Astrocyte (in vitro differentiated cells and primary cell): ENCODE data around the gene TUBB4B. TPM values are rescaled to one million over a fixed set of nuclear protein-coding genes. Genes with fewer than 3 reads are reported as not detected.

ENCODE experiments used
- DNase-seq: peaks from one replicate; pipeline ENCODE4 v3.0.0-alpha.2; 2010; ENCODE audit warnings: low read depth
- FAIRE-seq: peaks from 2 replicates; lab custom pipeline; 2011; peaks lifted over from hg19 to GRCh38; lab: Jason Lieb, UNC
- H2AFZ ChIP-seq: 2 replicates; pipeline ENCODE4 v1.6.0; 2012; ENCODE audit warnings: low read depth, low read length, inconsistent platforms
- H3K27ac ChIP-seq: 2 replicates; pipeline ENCODE4 v1.5.1; 2011; ENCODE audit warnings: low read depth, low read length, inconsistent platforms
- H3K27me3 ChIP-seq: 2 replicates; pipeline ENCODE4 v1.6.0; 2011; ENCODE audit warnings: low read length, inconsistent platforms; ENCODE audit not compliant: insufficient read depth
- H3K36me3 ChIP-seq: 2 replicates; pipeline ENCODE4 v1.5.1; 2011; ENCODE audit warnings: low read length, inconsistent platforms; ENCODE audit not compliant: insufficient read depth
- H3K4me1 ChIP-seq: 2 replicates; pipeline ENCODE4 v1.5.1; 2011; ENCODE audit warnings: low read length, inconsistent platforms; ENCODE audit not compliant: insufficient read depth
- H3K4me2 ChIP-seq: 2 replicates; pipeline ENCODE4 v1.6.0; 2012; ENCODE audit warnings: low read length, inconsistent platforms
- H3K4me3 ChIP-seq: 2 replicates; pipeline ENCODE4 v1.5.1; 2011; ENCODE audit warnings: low read depth, mild to moderate bottlenecking, low read length, inconsistent platforms; ENCODE audit not compliant: insufficient read depth
- H3K79me2 ChIP-seq: 2 replicates; pipeline ENCODE4 v1.6.0; 2012; ENCODE audit warnings: mild to moderate bottlenecking, low read length, inconsistent platforms; ENCODE audit not compliant: insufficient read depth
- H3K9ac ChIP-seq: 2 replicates; pipeline ENCODE4 v1.6.0; 2012; ENCODE audit warnings: mild to moderate bottlenecking, low read length, inconsistent platforms
- H3K9me3 ChIP-seq: 2 replicates; pipeline ENCODE4 v1.5.1; 2012; ENCODE audit warnings: low read depth, mild to moderate bottlenecking, low read length, inconsistent platforms; ENCODE audit not compliant: insufficient read depth
- H4K20me1 ChIP-seq: 2 replicates; pipeline ENCODE4 v1.6.0; 2012; ENCODE audit warnings: low read length, inconsistent platforms; ENCODE audit not compliant: insufficient read depth
- H3K27ac Mint-ChIP-seq: one replicate; pipeline ENCODE4 v1.8.0; 2021; ENCODE audit warnings: mild to moderate bottlenecking, mixed read lengths; ENCODE audit not compliant: unreplicated experiment
- H3K27me3 Mint-ChIP-seq: one replicate; pipeline ENCODE4 v1.8.0; 2021; ENCODE audit warnings: low read depth, mixed read lengths; ENCODE audit not compliant: unreplicated experiment
- H3K36me3 Mint-ChIP-seq: one replicate; pipeline ENCODE4 v1.8.0; 2021; ENCODE audit warnings: low read depth, mixed read lengths; ENCODE audit not compliant: unreplicated experiment
- H3K4me1 Mint-ChIP-seq: one replicate; pipeline ENCODE4 v1.8.0; 2021; ENCODE audit warnings: low read depth, mixed read lengths; ENCODE audit not compliant: unreplicated experiment
- H3K4me3 Mint-ChIP-seq: one replicate; pipeline ENCODE4 v1.8.0; 2021; ENCODE audit warnings: mild to moderate bottlenecking, moderate library complexity, mixed read lengths; ENCODE audit not compliant: unreplicated experiment
- H3K9me3 Mint-ChIP-seq: one replicate; pipeline ENCODE4 v1.8.0; 2021; ENCODE audit warnings: mild to moderate bottlenecking, mixed read lengths; ENCODE audit not compliant: unreplicated experiment
- EZH2 ChIP-seq: IDR thresholded peaks from 2 replicates; pipeline ENCODE4 v1.6.1; 2012; ENCODE audit warnings: mild to moderate bottlenecking, low read length, inconsistent platforms; ENCODE audit not compliant: insufficient read depth
- total RNA-seq: library from RNA; stranded (reverse); gene quantifications from 2 replicates; pipeline ENCODE4 v1.2.1, GENCODE V29; 2021
- TF ChIP-seq, protein P1 (sequence below): IDR thresholded peaks from 2 replicates; pipeline ENCODE4 v1.5.1; 2011; ENCODE audit warnings: low read depth, mild to moderate bottlenecking, inconsistent platforms, low read length, moderate library complexity; ENCODE audit not compliant: insufficient read depth

Gene TUBB4B
- total RNA-seq, 1 donor from 2014 or later = 218 TPM

DNA sequence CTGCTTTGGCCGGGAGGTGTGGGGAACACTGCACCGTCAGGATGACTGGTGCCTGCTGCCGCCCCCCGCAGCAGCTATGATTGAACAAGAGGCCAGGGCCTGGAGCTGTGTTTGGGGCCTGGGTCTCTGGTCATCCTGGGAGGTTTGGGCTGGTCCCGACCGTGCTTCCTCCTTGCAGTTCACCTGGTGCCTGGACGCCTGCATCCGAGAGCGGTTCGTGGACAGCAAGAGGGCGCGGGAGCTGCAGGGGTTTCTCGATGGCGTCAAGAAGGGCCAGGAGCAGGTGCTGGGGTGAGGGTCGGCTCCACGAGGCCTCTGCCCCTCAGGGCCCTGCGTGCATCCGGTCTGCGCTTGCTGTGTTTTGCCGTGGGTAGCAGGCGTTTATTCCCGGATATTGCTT is 23.0 kb downstream of the TUBB4B start:
- no peak overlapping the region for H3K4me3 Mint-ChIP-seq
- no peak overlapping the region for H3K4me3 ChIP-seq
- peaks cover 13% of the 10 kb centered on the region for H3K36me3 Mint-ChIP-seq
- H3K27ac ChIP-seq = no peak overlapping the region
- peaks cover 6% of the 10 kb centered on the region for H3K4me1 Mint-ChIP-seq
- TF ChIP-seq, protein P1, sequence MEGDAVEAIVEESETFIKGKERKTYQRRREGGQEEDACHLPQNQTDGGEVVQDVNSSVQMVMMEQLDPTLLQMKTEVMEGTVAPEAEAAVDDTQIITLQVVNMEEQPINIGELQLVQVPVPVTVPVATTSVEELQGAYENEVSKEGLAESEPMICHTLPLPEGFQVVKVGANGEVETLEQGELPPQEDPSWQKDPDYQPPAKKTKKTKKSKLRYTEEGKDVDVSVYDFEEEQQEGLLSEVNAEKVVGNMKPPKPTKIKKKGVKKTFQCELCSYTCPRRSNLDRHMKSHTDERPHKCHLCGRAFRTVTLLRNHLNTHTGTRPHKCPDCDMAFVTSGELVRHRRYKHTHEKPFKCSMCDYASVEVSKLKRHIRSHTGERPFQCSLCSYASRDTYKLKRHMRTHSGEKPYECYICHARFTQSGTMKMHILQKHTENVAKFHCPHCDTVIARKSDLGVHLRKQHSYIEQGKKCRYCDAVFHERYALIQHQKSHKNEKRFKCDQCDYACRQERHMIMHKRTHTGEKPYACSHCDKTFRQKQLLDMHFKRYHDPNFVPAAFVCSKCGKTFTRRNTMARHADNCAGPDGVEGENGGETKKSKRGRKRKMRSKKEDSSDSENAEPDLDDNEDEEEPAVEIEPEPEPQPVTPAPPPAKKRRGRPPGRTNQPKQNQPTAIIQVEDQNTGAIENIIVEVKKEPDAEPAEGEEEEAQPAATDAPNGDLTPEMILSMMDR = no peak
- TF ChIP-seq EZH2 = no peak
- H3K4me2 ChIP-seq = no peak overlapping the region
- no peak overlapping the region for H2AFZ ChIP-seq
- H3K27me3 ChIP-seq = no peaks in the 10 kb centered on the region
- H3K27ac Mint-ChIP-seq = no peak overlapping the region
- H3K9me3 Mint-ChIP-seq = no peaks in the 10 kb centered on the region
- peaks cover 4% of the 10 kb centered on the region for H3K4me1 ChIP-seq
- peaks cover 11% of the 10 kb centered on the region for H3K36me3 ChIP-seq
- no peaks in the 10 kb centered on the region for H3K9me3 ChIP-seq
- peaks cover 23% of the 10 kb centered on the region for H4K20me1 ChIP-seq
- no peak for FAIRE-seq
- H3K9ac ChIP-seq = no peak overlapping the region
- peaks cover 23% of the 10 kb centered on the region for H3K79me2 ChIP-seq
- DNase-seq = no peak
- no peaks in the 10 kb centered on the region for H3K27me3 Mint-ChIP-seq

DNA sequence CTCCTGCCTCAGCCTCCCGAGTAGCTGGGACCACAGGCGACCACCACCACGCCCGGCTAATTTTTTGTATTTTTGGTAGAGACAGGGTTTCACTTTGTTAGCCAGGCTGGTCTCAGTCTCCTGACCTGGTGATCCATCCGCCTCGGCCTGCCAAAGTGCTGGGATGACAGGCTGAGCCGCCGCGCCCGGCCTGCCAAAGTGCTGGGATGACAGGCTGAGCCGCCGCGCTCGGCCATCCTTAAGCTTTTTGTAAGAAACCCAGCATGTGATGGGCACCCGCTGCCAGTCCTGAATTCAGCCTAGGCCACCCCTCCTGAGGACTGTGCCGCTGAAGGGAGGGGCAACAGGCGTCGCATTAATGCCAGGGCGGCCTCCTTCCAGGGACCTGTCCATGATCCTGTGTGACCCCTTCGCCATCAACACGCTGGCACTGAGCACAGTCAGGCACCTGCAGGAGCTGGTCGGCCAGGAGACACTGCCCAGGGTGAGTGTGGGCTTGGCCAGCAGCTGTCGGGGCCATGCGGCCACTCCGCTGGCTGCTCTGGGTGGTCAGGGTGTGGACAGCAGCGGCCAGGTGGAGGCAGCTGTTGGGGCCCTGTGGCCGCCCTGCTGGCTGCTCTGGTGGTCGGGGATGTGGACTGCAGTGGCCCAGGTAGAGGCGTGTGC is 24.5 kb downstream of the TUBB4B start:
- no peaks in the 10 kb centered on the region for H3K9me3 ChIP-seq
- H3K27ac ChIP-seq = no peak overlapping the region
- no peak for FAIRE-seq
- H3K36me3 ChIP-seq = peaks cover 15% of the 10 kb centered on the region
- no peak overlapping the region for H3K27ac Mint-ChIP-seq
- H3K9me3 Mint-ChIP-seq = no peaks in the 10 kb centered on the region
- no peak overlapping the region for H3K4me2 ChIP-seq
- peaks cover 25% of the 10 kb centered on the region for H4K20me1 ChIP-seq
- H3K9ac ChIP-seq = no peak overlapping the region
- no peaks in the 10 kb centered on the region for H3K27me3 Mint-ChIP-seq
- peaks cover 23% of the 10 kb centered on the region for H3K79me2 ChIP-seq
- DNase-seq = no peak
- H3K36me3 Mint-ChIP-seq = peaks cover 15% of the 10 kb centered on the region
- TF ChIP-seq, protein P1 = no peak
- TF ChIP-seq EZH2 = no peak
- no peak overlapping the region for H3K4me3 ChIP-seq
- H3K4me1 Mint-ChIP-seq = peaks cover 6% of the 10 kb centered on the region
- peaks cover 4% of the 10 kb centered on the region for H3K4me1 ChIP-seq
- no peaks in the 10 kb centered on the region for H3K27me3 ChIP-seq
- no peak overlapping the region for H2AFZ ChIP-seq
- H3K4me3 Mint-ChIP-seq = no peak overlapping the region

DNA sequence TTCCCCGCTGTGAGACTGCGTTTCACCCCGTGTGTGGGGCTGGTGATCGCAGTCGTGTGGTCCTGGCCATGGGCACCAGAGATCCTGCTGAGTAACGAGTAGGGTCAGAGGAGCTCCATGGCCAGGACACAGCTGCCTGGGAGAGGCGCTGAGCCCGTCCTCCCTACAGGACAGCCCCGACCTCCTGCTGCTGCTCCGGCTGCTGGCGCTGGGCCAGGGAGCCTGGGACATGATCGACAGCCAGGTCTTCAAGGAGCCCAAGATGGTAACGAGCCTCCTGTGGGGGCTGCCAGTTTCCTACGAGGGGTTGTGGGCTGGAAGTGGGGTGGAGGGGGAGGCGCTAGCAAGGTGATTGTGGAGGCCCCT is 25.1 kb downstream of the TUBB4B start:
- DNase-seq = no peak
- Histone ChIP-seq H4K20me1 (peaks cover 29% of the 10 kb centered on the region), H3K79me2 (peaks cover 23% of the 10 kb centered on the region), H3K9me3 (no peaks in the 10 kb centered on the region), H3K36me3 (peaks cover 15% of the 10 kb centered on the region), H3K27me3 (no peaks in the 10 kb centered on the region), H3K27ac (no peak overlapping the region), H3K4me3 (no peak overlapping the region), H3K4me2 (no peak overlapping the region), H3K9ac (no peak overlapping the region), H2AFZ (no peak overlapping the region), H3K4me1 (peaks cover 4% of the 10 kb centered on the region)
- H3K27me3 Mint-ChIP-seq = no peaks in the 10 kb centered on the region
- no peak for FAIRE-seq
- H3K9me3 Mint-ChIP-seq = no peaks in the 10 kb centered on the region
- peaks cover 16% of the 10 kb centered on the region for H3K36me3 Mint-ChIP-seq
- H3K4me3 Mint-ChIP-seq = no peak overlapping the region
- no peak overlapping the region for H3K27ac Mint-ChIP-seq
- peaks cover 6% of the 10 kb centered on the region for H3K4me1 Mint-ChIP-seq
- TF ChIP-seq, protein P1 = no peak
- TF ChIP-seq EZH2 = no peak
